HUES6 (cell line): ENCODE data around the gene C16orf87.
"Not testable (repeated sequence)": the region's sequence is repeated elsewhere in the genome, so short reads cannot be mapped to it uniquely, and the experiment has no call there.

Experiments
- H3K27ac ChIP-seq: 2 replicates; pipeline ENCODE4 v1.7.0; 2013; ENCODE audit warnings: low read depth, mild to moderate bottlenecking, low read length, inconsistent platforms
- H3K27me3 ChIP-seq: 2 replicates; pipeline ENCODE4 v1.6.1; 2013; ENCODE audit warnings: low read length; ENCODE audit not compliant: control insufficient read depth, insufficient read depth
- H3K36me3 ChIP-seq: 2 replicates; pipeline ENCODE4 v1.6.1; 2013; ENCODE audit warnings: low read length; ENCODE audit not compliant: control insufficient read depth, insufficient read depth
- H3K4me1 ChIP-seq: 2 replicates; pipeline ENCODE4 v1.6.1; 2013; ENCODE audit warnings: low read length; ENCODE audit not compliant: control insufficient read depth, insufficient read depth
- H3K4me3 ChIP-seq: 2 replicates; pipeline ENCODE4 v1.5.1; 2013; ENCODE audit warnings: low read depth, low read length
- H3K9ac ChIP-seq: one replicate; pipeline ENCODE4 v1.6.1; 2013; ENCODE audit warnings: mild to moderate bottlenecking, low read length
- H3K9me3 ChIP-seq: 2 replicates; pipeline ENCODE4 v1.6.1; 2013; ENCODE audit warnings: low read depth, low read length; ENCODE audit not compliant: control insufficient read depth, insufficient read depth

Gene C16orf87

GRCh38 chr16:46797501-46797900 is 33.5 kb downstream of the C16orf87 start:
- Histone ChIP-seq H3K27ac (no peak overlapping the region), H3K9me3 (peaks cover 11% of the 10 kb centered on the region), H3K36me3 (peaks cover 9% of the 10 kb centered on the region; the same call in 1 of the 2 replicates), H3K4me1 (no peaks in the 10 kb centered on the region), H3K9ac (no peak overlapping the region), H3K27me3 (no peaks in the 10 kb centered on the region), H3K4me3 (no peak overlapping the region)

GRCh38 chr16:46796764-46797269 is 34.2 kb downstream of the C16orf87 start:
- Histone ChIP-seq H3K9ac (no peak overlapping the region), H3K9me3 (peaks cover 11% of the 10 kb centered on the region), H3K4me1 (no peaks in the 10 kb centered on the region), H3K36me3 (peaks cover 9% of the 10 kb centered on the region; the same call in 1 of the 2 replicates), H3K4me3 (no peak overlapping the region), H3K27me3 (no peaks in the 10 kb centered on the region), H3K27ac (no peak overlapping the region)

- H3K36me3 ChIP-seq = peaks cover 9% of the 10 kb centered on the region; the same call in 1 of the 2 replicates
These were observed 37.1 kb downstream of the C16orf87 start for GRCh38 chr16:46793841-46794240.

GRCh38 chr16:46790599-46791270 is 40.2 kb downstream of the C16orf87 start:
- Histone ChIP-seq H3K27ac (peak overlapping the region; percentile 78; the same call in 1 of the 2 replicates), H3K4me3 (peak overlapping the region; percentile 99), H3K4me1 (peaks cover 22% of the 10 kb centered on the region), H3K36me3 (0 out of 2 replicates have a peak, but pooled peaks cover 3% of the 10 kb centered on the region), H3K9me3 (peaks cover 11% of the 10 kb centered on the region), H3K9ac (peak overlapping the region; percentile 90), H3K27me3 (no peaks in the 10 kb centered on the region)

More at GRCh38 chr16:46793841-46794240, 37.1 kb downstream of the C16orf87 start:
- no peak overlapping the region for H3K4me3 ChIP-seq
- no peak overlapping the region for H3K27ac ChIP-seq
- peaks cover 11% of the 10 kb centered on the region for H3K9me3 ChIP-seq
- H3K4me1 ChIP-seq = peaks cover 15% of the 10 kb centered on the region
- no peaks in the 10 kb centered on the region for H3K27me3 ChIP-seq
- no peak overlapping the region for H3K9ac ChIP-seq

GRCh38 chr16:46789499-46790414 is 41.2 kb downstream of the C16orf87 start:
- Histone ChIP-seq H3K9me3 (peaks cover 7% of the 10 kb centered on the region), H3K4me3 (peak overlapping the region; percentile 99), H3K27ac (peak overlapping the region; percentile 78), H3K36me3 (no peaks in the 10 kb centered on the region), H3K27me3 (no peaks in the 10 kb centered on the region), H3K4me1 (peaks cover 28% of the 10 kb centered on the region), H3K9ac (peak overlapping the region; percentile 90)

GRCh38 chr16:46788891-46789474 is 42.0 kb downstream of the C16orf87 start:
- H3K27me3 ChIP-seq = no peaks in the 10 kb centered on the region
- no peak overlapping the region for H3K27ac ChIP-seq
- H3K4me3 ChIP-seq = peak overlapping the region; percentile 56
- H3K9ac ChIP-seq = no peak overlapping the region
- peaks cover 5% of the 10 kb centered on the region for H3K9me3 ChIP-seq
- no peaks in the 10 kb centered on the region for H3K36me3 ChIP-seq
- H3K4me1 ChIP-seq = peaks cover 29% of the 10 kb centered on the region

GRCh38 chr16:46787909-46788308 is 43.1 kb downstream of the C16orf87 start:
- Histone ChIP-seq H3K27me3 (no peaks in the 10 kb centered on the region), H3K9me3 (no peaks in the 10 kb centered on the region), H3K4me1 (peaks cover 29% of the 10 kb centered on the region), H3K36me3 (no peaks in the 10 kb centered on the region), H3K4me3 (no peak overlapping the region), H3K27ac (no peak overlapping the region), H3K9ac (no peak overlapping the region)

GRCh38 chr16:46785076-46785845 is 45.7 kb downstream of the C16orf87 start:
- no peaks in the 10 kb centered on the region for H3K27me3 ChIP-seq
- 0 out of 2 replicates have a peak overlapping the region, but pooled peaks have one; percentile 25 for H3K27ac ChIP-seq
- H3K36me3 ChIP-seq = no peaks in the 10 kb centered on the region
- H3K9me3 ChIP-seq = no peaks in the 10 kb centered on the region
- H3K4me1 ChIP-seq = peaks cover 22% of the 10 kb centered on the region
- peak overlapping the region; percentile 9 for H3K9ac ChIP-seq
- no peak overlapping the region for H3K4me3 ChIP-seq

- H3K4me3 ChIP-seq, H3K9me3 ChIP-seq, H3K36me3 ChIP-seq, H3K27me3 ChIP-seq, H3K9ac ChIP-seq: not testable (repeated sequence)
- peaks cover 20% of the 10 kb centered on the region for H3K4me1 ChIP-seq
- 0 out of 2 replicates have a peak overlapping the region, but pooled peaks have one; percentile 25 for H3K27ac ChIP-seq
These were observed 46.4 kb downstream of the C16orf87 start for GRCh38 chr16:46784569-46784968.

GRCh38 chr16:46783800-46784199 is 47.2 kb downstream of the C16orf87 start:
- peaks cover 6% of the 10 kb centered on the region for H3K9me3 ChIP-seq
- no peaks in the 10 kb centered on the region for H3K36me3 ChIP-seq
- no peaks in the 10 kb centered on the region for H3K27me3 ChIP-seq

More at GRCh38 chr16:46783800-46784199, 47.2 kb downstream of the C16orf87 start:
- H3K27ac ChIP-seq = no peak overlapping the region
- H3K9ac ChIP-seq = no peak overlapping the region
- H3K4me3 ChIP-seq = no peak overlapping the region
- peaks cover 13% of the 10 kb centered on the region for H3K4me1 ChIP-seq
